GM23338 (cell line): Measurements from ENCODE around the gene MINPP1. TPM values are rescaled to one million over a fixed set of nuclear protein-coding genes. Genes with fewer than 3 reads are reported as not detected.

Experiments
- ATAC-seq: fragments of 200-7000 bp; cut with Tn5 transposase; 3 replicates; pipeline ENCODE4 v1.9.1; 2020
- DNase-seq: peaks from one replicate; pipeline ENCODE4 v3.0.0-alpha.2; 2015; ENCODE audit warnings: low spot score
- H2AFZ ChIP-seq: fragments of 200-600 bp; sonication (generic); 2 replicates; pipeline ENCODE4 v1.8.0; 2016; ENCODE audit warnings: antibody characterized with exemption, mild to moderate bottlenecking, moderate library complexity
- H3F3A ChIP-seq: fragments of 200-600 bp; sonication (generic); replicated peaks from 2 replicates; pipeline ENCODE4 v1.8.0; 2017; ENCODE audit warnings: antibody characterized with exemption, mixed run types, low read depth
- H3K27ac ChIP-seq: fragments of 200-600 bp; sonication (generic); 2 replicates; pipeline ENCODE4 v1.6.1; 2016; ENCODE audit warnings: low read depth
- H3K27me3 ChIP-seq: fragments of 200-600 bp; sonication (generic); 2 replicates; pipeline ENCODE4 v1.8.0; 2016; ENCODE audit warnings: mild to moderate bottlenecking, mixed run types, moderate library complexity; ENCODE audit not compliant: insufficient read depth
- H3K36me3 ChIP-seq: fragments of 200-600 bp; sonication (generic); 2 replicates; pipeline ENCODE4 v1.8.0; 2016; ENCODE audit warnings: mild to moderate bottlenecking; ENCODE audit not compliant: insufficient read depth
- H3K4me1 ChIP-seq: fragments of 200-600 bp; sonication (generic); 2 replicates; pipeline ENCODE4 v1.8.0; 2016; ENCODE audit warnings: mild to moderate bottlenecking, moderate library complexity; ENCODE audit not compliant: insufficient read depth
- H3K4me2 ChIP-seq: fragments of 200-600 bp; sonication (generic); 2 replicates; pipeline ENCODE4 v1.7.1; 2017; ENCODE audit warnings: mixed run types
- H3K4me3 ChIP-seq: fragments of 200-600 bp; sonication (generic); 2 replicates; pipeline ENCODE4 v1.6.1; 2016; ENCODE audit warnings: mixed run types
- H3K79me2 ChIP-seq: fragments of 200-600 bp; sonication (generic); replicated peaks from 2 replicates; pipeline ENCODE4 v1.8.0; 2017; ENCODE audit warnings: mild to moderate bottlenecking; ENCODE audit not compliant: insufficient read depth
- H3K9me2 ChIP-seq: fragments of 200-600 bp; sonication (generic); 2 replicates; pipeline ENCODE4 v1.8.0; 2017; ENCODE audit not compliant: insufficient read depth
- H4K20me1 ChIP-seq: fragments of 200-600 bp; sonication (generic); replicated peaks from 2 replicates; pipeline ENCODE4 v1.8.0; 2017; ENCODE audit warnings: mild to moderate bottlenecking; ENCODE audit not compliant: insufficient read depth
- H3K27ac Mint-ChIP-seq: 2 replicates; pipeline ENCODE4 v1.8.0; 2020; ENCODE audit warnings: inconsistent platforms, mild to moderate bottlenecking, moderate library complexity, mixed read lengths
- H3K27me3 Mint-ChIP-seq: 3 replicates; pipeline ENCODE4 v1.8.0; 2022; ENCODE audit warnings: low read depth, mild to moderate bottlenecking, moderate library complexity, mixed read lengths, inconsistent platforms; ENCODE audit not compliant: insufficient read depth, poor library complexity
- H3K36me3 Mint-ChIP-seq: 3 replicates; pipeline ENCODE4 v1.8.0; 2021; ENCODE audit warnings: low read depth, mild to moderate bottlenecking, inconsistent platforms, moderate library complexity, mixed read lengths
- H3K4me1 Mint-ChIP-seq: 3 replicates; pipeline ENCODE4 v1.8.0; 2020; ENCODE audit warnings: mild to moderate bottlenecking, inconsistent platforms, mixed read lengths
- H3K4me3 Mint-ChIP-seq: 3 replicates; pipeline ENCODE4 v1.8.0; 2021; ENCODE audit warnings: moderate library complexity, mild to moderate bottlenecking, inconsistent platforms, mixed read lengths
- H3K9me3 Mint-ChIP-seq: 3 replicates; pipeline ENCODE4 v1.8.0; 2020; ENCODE audit warnings: moderate library complexity, mild to moderate bottlenecking, inconsistent platforms, mixed read lengths
- JUNB ChIP-seq: IDR thresholded peaks from one replicate; pipeline ENCODE4 v1.6.1; 2016; ENCODE audit warnings: antibody characterized with exemption; ENCODE audit not compliant: unreplicated experiment
- NANOG ChIP-seq: IDR thresholded peaks from 2 replicates; pipeline ENCODE4 v1.6.1; 2016; ENCODE audit warnings: antibody characterized with exemption, borderline replicate concordance
- POLR2AphosphoS5 ChIP-seq: IDR thresholded peaks from 2 replicates; pipeline ENCODE4 v1.6.1; 2016; ENCODE audit warnings: antibody characterized with exemption, low read depth
- STAT1 ChIP-seq: IDR thresholded peaks from one replicate; pipeline ENCODE4 v1.6.1; 2016; ENCODE audit warnings: antibody characterized with exemption; ENCODE audit not compliant: unreplicated experiment
- ZNF114 ChIP-seq: fragments of 250-450 bp; sonication (Bioruptor Pico); IDR thresholded peaks from 2 replicates; pipeline ENCODE4 v1.5.0; 2020; ENCODE audit warnings: mild to moderate bottlenecking, moderate library complexity
- ZNF331 ChIP-seq: fragments of 250-450 bp; sonication (Bioruptor Pico); IDR thresholded peaks from 2 replicates; pipeline ENCODE4 v1.5.0; 2020; ENCODE audit warnings: low read depth, mild to moderate bottlenecking, moderate library complexity
- polyA plus RNA-seq: library from polyadenylated mRNA; unstranded; fragments of >200 nt; fragmentation: Nextera tagmentation; extraction: Ambion mirVana; gene quantifications from 2 replicates; pipeline ENCODE4 v1.2.1, GENCODE V29; 2016
- total RNA-seq: library from RNA; depleted of rRNA; stranded (reverse); fragments of >200 nt; shearing (Covaris generic); gene quantifications from 2 replicates; pipeline ENCODE4 v1.2.3, GENCODE V29; 2014
- TF ChIP-seq, protein P1 (sequence below): IDR thresholded peaks from 2 replicates; pipeline ENCODE4 v1.6.1; 2016; ENCODE audit warnings: antibody characterized with exemption
- TF ChIP-seq, protein P2 (sequence below): IDR thresholded peaks from one replicate; pipeline ENCODE4 v1.6.1; 2018; ENCODE audit warnings: antibody characterized with exemption; ENCODE audit not compliant: unreplicated experiment

Gene MINPP1
- total and polyA plus RNA-seq, 2 experiments from 2014 or later: 27.0 to 39.3 TPM

DNA sequence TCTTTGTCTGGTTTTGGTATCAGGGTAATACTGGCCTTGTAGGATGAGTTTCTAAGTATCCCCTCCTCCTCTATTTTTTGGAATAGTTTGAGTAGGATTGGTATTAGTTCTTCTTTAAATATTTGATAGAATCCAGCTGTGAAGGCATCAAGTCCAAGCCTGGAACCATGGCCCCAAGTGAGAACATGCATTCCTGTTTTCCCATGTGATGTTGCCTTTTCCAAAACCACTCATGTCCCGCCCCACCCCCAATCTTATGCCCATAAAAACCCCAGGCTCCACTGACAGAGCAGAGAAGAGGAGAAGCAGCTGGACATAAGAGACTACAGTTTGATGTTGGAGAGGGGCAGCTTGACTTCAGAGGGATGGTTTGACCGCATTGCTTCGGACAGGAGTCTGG, 71.2 kb downstream of the MINPP1 start (continued):
- TF ChIP-seq POLR2AphosphoS5: no peak
- TF ChIP-seq, protein P1, sequence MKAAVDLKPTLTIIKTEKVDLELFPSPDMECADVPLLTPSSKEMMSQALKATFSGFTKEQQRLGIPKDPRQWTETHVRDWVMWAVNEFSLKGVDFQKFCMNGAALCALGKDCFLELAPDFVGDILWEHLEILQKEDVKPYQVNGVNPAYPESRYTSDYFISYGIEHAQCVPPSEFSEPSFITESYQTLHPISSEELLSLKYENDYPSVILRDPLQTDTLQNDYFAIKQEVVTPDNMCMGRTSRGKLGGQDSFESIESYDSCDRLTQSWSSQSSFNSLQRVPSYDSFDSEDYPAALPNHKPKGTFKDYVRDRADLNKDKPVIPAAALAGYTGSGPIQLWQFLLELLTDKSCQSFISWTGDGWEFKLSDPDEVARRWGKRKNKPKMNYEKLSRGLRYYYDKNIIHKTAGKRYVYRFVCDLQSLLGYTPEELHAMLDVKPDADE: no peak
- TF ChIP-seq, protein P2, sequence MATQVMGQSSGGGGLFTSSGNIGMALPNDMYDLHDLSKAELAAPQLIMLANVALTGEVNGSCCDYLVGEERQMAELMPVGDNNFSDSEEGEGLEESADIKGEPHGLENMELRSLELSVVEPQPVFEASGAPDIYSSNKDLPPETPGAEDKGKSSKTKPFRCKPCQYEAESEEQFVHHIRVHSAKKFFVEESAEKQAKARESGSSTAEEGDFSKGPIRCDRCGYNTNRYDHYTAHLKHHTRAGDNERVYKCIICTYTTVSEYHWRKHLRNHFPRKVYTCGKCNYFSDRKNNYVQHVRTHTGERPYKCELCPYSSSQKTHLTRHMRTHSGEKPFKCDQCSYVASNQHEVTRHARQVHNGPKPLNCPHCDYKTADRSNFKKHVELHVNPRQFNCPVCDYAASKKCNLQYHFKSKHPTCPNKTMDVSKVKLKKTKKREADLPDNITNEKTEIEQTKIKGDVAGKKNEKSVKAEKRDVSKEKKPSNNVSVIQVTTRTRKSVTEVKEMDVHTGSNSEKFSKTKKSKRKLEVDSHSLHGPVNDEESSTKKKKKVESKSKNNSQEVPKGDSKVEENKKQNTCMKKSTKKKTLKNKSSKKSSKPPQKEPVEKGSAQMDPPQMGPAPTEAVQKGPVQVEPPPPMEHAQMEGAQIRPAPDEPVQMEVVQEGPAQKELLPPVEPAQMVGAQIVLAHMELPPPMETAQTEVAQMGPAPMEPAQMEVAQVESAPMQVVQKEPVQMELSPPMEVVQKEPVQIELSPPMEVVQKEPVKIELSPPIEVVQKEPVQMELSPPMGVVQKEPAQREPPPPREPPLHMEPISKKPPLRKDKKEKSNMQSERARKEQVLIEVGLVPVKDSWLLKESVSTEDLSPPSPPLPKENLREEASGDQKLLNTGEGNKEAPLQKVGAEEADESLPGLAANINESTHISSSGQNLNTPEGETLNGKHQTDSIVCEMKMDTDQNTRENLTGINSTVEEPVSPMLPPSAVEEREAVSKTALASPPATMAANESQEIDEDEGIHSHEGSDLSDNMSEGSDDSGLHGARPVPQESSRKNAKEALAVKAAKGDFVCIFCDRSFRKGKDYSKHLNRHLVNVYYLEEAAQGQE: no peak

- Mint-ChIP-seq H3K4me1 (peaks cover 9% of the 10 kb centered on the region; the same call in 1 of the 3 replicates), H3K4me3 (no peak overlapping the region), H3K27ac (no peak overlapping the region), H3K9me3 (no peaks in the 10 kb centered on the region; the same call in 2 of the 3 replicates), H3K36me3 (no peaks in the 10 kb centered on the region), H3K27me3 (peaks cover 2% of the 10 kb centered on the region)
- no peaks in the 10 kb centered on the region for H4K20me1 ChIP-seq
- DNase-seq: no peak
- no peaks in the 10 kb centered on the region for H3K9me2 ChIP-seq
- no peak overlapping the region for H3K4me3 ChIP-seq
- H3K27ac ChIP-seq: no peak overlapping the region
- H3K4me2 ChIP-seq: no peak overlapping the region
- 0 out of 2 replicates have a peak, but pooled peaks cover 5% of the 10 kb centered on the region for H3K4me1 ChIP-seq
- H3F3A ChIP-seq: no peaks in the 10 kb centered on the region
- no peaks in the 10 kb centered on the region for H3K79me2 ChIP-seq
- peak overlapping the region; percentile 95 for H2AFZ ChIP-seq
- H3K36me3 ChIP-seq: no peaks in the 10 kb centered on the region
- TF ChIP-seq NANOG (no peak), ZNF331 (CRISPR knock-in tag) (no peak), STAT1 (no peak), JUNB (no peak), ZNF114 (CRISPR knock-in tag) (no peak), POLR2AphosphoS5 (no peak)
- TF ChIP-seq, protein P1: no peak
- TF ChIP-seq, protein P2: no peak
- ATAC-seq: no peak
- H3K27me3 ChIP-seq: no peaks in the 10 kb centered on the region
Observed at GRCh38 chr10:87578160-87578841, 73.6 kb downstream of the MINPP1 start.
